A673 (cell line): Measurements from ENCODE around the gene PRDM16. TPM values are rescaled to one million over a fixed set of nuclear protein-coding genes. Genes with fewer than 3 reads are reported as not detected.

Experiments used
- BruUV-seq: library from RNA; stranded (reverse); fragments of 400-500 nt; replicated peaks from 2 replicates; lab custom pipeline; 2021; lab: Mats Ljungman, UMichigan
- CTCF ChIA-PET: fragments of 300-600 bp; sonication (Branson Sonifier 250); formaldehyde crosslinking; loops from one replicate; lab custom pipeline; 2022; ENCODE audit warnings: antibody characterized with exemption; lab: Charles Lee
- POLR2A ChIA-PET: fragments of 300-600 bp; sonication (Branson Sonifier 250); formaldehyde crosslinking; loops from one replicate; lab custom pipeline; 2022; ENCODE audit warnings: antibody characterized with exemption; ENCODE audit not compliant: low non-redundant PET; lab: Charles Lee
- DNase-seq: peaks from one replicate; pipeline ENCODE4 v3.0.0-alpha.2; 2015; ENCODE audit warnings: low spot score
- H3K27ac ChIP-seq: fragments of 200-600 bp; sonication (generic); 2 replicates; pipeline ENCODE4 v1.5.1; 2016; ENCODE audit warnings: mixed run types, low read depth, mild to moderate bottlenecking, mixed read lengths, antibody characterized with exemption, low read length; ENCODE audit not compliant: poor library complexity, severe bottlenecking
- H3K27me3 ChIP-seq: fragments of 200-600 bp; sonication (generic); replicated peaks from 2 replicates; pipeline ENCODE4 v1.6.1; 2017; ENCODE audit warnings: mixed run types, low read depth, mild to moderate bottlenecking, mixed read lengths, antibody characterized with exemption, low read length; ENCODE audit not compliant: insufficient read depth, poor library complexity
- H3K36me3 ChIP-seq: fragments of 200-600 bp; sonication (generic); 2 replicates; pipeline ENCODE4 v1.6.1; 2016; ENCODE audit warnings: mixed run types, mild to moderate bottlenecking, mixed read lengths, antibody characterized with exemption, low read length; ENCODE audit not compliant: insufficient read depth, poor library complexity, severe bottlenecking
- H3K4me1 ChIP-seq: fragments of 200-600 bp; sonication (generic); 2 replicates; pipeline ENCODE4 v1.6.1; 2017; ENCODE audit warnings: mixed run types, mild to moderate bottlenecking, mixed read lengths, antibody characterized with exemption, low read length; ENCODE audit not compliant: insufficient read depth, poor library complexity, severe bottlenecking
- H3K4me3 ChIP-seq: fragments of 200-600 bp; sonication (generic); 2 replicates; pipeline ENCODE4 v1.5.1; 2016; ENCODE audit warnings: low read depth, mixed run types, mild to moderate bottlenecking, mixed read lengths, low read length; ENCODE audit not compliant: poor library complexity, severe bottlenecking
- H3K9me3 ChIP-seq: fragments of 200-600 bp; sonication (generic); 2 replicates; pipeline ENCODE4 v1.6.1; 2016; ENCODE audit warnings: mixed run types, low read depth, mild to moderate bottlenecking, mixed read lengths, antibody characterized with exemption, low read length; ENCODE audit not compliant: poor library complexity, severe bottlenecking
- CTCF ChIP-seq: fragments of 300-800, 200-600 bp; sonication (generic); conservative IDR thresholded peaks from 2 replicates; pipeline ENCODE4 v1.5.1; 2017; ENCODE audit warnings: low read depth, mild to moderate bottlenecking, antibody characterized with exemption, low read length, moderate library complexity, mixed read lengths
- EZH2 ChIP-seq: fragments of 200-600 bp; sonication (generic); IDR thresholded peaks from 2 replicates; pipeline ENCODE4 v1.6.1; 2017; ENCODE audit warnings: borderline replicate concordance, low read depth, mild to moderate bottlenecking, mixed read lengths, antibody characterized with exemption, low read length; ENCODE audit not compliant: poor library complexity, severe bottlenecking
- intact Hi-C: fragments of 100-400 bp; cut with micrococcal nuclease; formaldehyde crosslinking; loops from one replicate; pipeline ENCODE4 v1.10.0; 2022; ENCODE audit not compliant: unreplicated experiment
- total RNA-seq: library from RNA; stranded (reverse); gene quantifications from 2 replicates; pipeline ENCODE4 v1.2.3, GENCODE V29; 2021

Gene PRDM16
- total RNA-seq, 1 experiment from 2014 or later: 0.49 TPM

DNA sequence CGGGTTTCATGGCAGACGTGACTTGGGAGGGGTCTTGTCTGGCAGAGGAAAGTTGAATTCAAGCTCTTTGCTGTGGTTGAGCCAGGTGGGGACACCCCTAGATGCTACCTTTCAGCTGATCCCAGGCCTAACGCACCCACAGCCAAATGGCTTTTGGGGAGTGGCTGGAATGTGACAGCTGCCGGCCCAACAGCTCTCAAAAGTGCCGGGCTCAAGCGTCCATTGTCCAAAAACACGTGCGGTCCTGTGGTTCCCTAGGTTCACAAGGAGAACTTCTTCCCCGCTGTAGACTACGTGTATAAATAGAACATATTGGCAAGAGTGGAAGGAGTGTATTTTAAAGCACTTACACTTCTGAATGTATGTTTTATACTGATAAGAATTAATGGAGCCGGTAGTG lies 298.4 kb downstream of the PRDM16 start:
- no peak for DNase-seq
- TF ChIP-seq EZH2 (no peak), CTCF (no peak)
- Histone ChIP-seq H3K4me1 (no peaks in the 10 kb centered on the region), H3K27me3 (peaks cover 43% of the 10 kb centered on the region), H3K27ac (no peak overlapping the region), H3K36me3 (no peaks in the 10 kb centered on the region), H3K9me3 (no peaks in the 10 kb centered on the region), H3K4me3 (no peak overlapping the region)
- ChIA-PET POLR2A (no interaction called here), CTCF (no interaction called here)
- BruUV-seq: no TSS peak
- intact Hi-C loops: no loop called here

GRCh38 chr1:3368059-3368458 lies 299.1 kb downstream of the PRDM16 start:
- Histone ChIP-seq H3K4me1 (no peaks in the 10 kb centered on the region), H3K4me3 (no peak overlapping the region), H3K27ac (no peak overlapping the region), H3K36me3 (no peaks in the 10 kb centered on the region), H3K27me3 (peaks cover 43% of the 10 kb centered on the region), H3K9me3 (no peaks in the 10 kb centered on the region)
- intact Hi-C loops: no loop called here
- CTCF ChIA-PET: no interaction called here
- TF ChIP-seq CTCF: no peak
- TF ChIP-seq EZH2: no peak
- no peak for DNase-seq
- POLR2A ChIA-PET: no interaction called here
- no TSS peak for BruUV-seq

GRCh38 chr1:3368711-3369445 lies 299.9 kb downstream of the PRDM16 start:
- H3K27ac ChIP-seq: no peak overlapping the region
- H3K27me3 ChIP-seq: peaks cover 44% of the 10 kb centered on the region
- H3K4me1 ChIP-seq: no peaks in the 10 kb centered on the region
- no peak overlapping the region for H3K4me3 ChIP-seq
- intact Hi-C loops: no loop called here
- no TSS peak for BruUV-seq
- no peaks in the 10 kb centered on the region for H3K9me3 ChIP-seq
- no peaks in the 10 kb centered on the region for H3K36me3 ChIP-seq
- TF ChIP-seq CTCF (no peak), EZH2 (no peak)
- POLR2A ChIA-PET: no interaction called here
- no peak for DNase-seq
- CTCF ChIA-PET: no interaction called here
